PFSK-1 (cell line): ENCODE measurements around the gene MRFAP1.

Source experiments
- POLR2AphosphoS5 ChIP-seq: IDR thresholded peaks from 2 replicates; pipeline ENCODE4 v1.6.1; 2012; ENCODE audit warnings: low read depth, mild to moderate bottlenecking, control low read depth, low read length, moderate library complexity
- SIN3A ChIP-seq: IDR thresholded peaks from 2 replicates; pipeline ENCODE4 v1.6.1; 2012; ENCODE audit warnings: mild to moderate bottlenecking, low read length, moderate library complexity, borderline replicate concordance; ENCODE audit not compliant: insufficient read depth
- TAF1 ChIP-seq: IDR thresholded peaks from 2 replicates; pipeline ENCODE4 v1.6.1; 2012; ENCODE audit warnings: low read length, control low read depth, borderline replicate concordance; ENCODE audit not compliant: insufficient read depth
- TF ChIP-seq, protein P1 (sequence below), 2 experiments: IDR thresholded peaks; 2 replicates each; pipeline versions ENCODE4 v1.6.1 to v1.8.0; 2011 to 2012; ENCODE audit warnings: low read depth in 2 of 2, low read length in 2 of 2, control low read depth in 1 of 2, inconsistent platforms in 1 of 2, mild to moderate bottlenecking in 1 of 2, moderate library complexity in 1 of 2; ENCODE audit not compliant: insufficient read depth in 1 of 2

DNA sequence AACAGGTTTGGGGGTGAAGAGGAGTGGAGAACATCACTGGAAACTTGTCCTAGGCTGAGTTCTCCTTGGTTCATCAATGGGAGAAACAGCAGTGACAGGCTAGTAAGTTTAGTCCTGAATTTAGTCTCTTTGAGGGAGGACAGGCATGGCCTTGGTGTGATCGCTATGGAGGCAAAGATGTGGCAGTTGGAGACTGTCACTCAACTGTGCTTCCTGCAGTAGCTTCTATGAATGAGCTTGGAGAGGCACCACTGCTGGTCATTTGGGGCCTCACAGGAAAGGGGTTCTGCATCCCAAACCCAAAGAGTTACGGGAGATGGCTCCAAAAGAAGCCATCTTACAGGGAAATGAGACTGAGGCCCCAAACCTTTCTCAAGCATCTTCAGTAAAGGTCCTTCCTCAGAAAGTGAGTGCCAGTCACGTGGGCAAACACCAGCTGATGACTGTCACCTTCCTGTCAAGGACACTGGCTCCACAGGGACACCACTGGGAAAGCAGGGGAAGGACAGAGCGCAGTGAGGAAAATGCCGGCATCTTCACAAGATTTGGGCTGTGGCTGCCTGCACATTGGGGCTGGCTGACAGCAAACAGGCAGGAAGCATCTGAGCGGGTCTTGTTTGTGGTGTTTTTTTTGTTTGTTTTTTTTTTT is 7.2 kb downstream of the MRFAP1 start:
- TF ChIP-seq POLR2AphosphoS5 (no peak), SIN3A (no peak), TAF1 (no peak)
- TF ChIP-seq, protein P1, sequence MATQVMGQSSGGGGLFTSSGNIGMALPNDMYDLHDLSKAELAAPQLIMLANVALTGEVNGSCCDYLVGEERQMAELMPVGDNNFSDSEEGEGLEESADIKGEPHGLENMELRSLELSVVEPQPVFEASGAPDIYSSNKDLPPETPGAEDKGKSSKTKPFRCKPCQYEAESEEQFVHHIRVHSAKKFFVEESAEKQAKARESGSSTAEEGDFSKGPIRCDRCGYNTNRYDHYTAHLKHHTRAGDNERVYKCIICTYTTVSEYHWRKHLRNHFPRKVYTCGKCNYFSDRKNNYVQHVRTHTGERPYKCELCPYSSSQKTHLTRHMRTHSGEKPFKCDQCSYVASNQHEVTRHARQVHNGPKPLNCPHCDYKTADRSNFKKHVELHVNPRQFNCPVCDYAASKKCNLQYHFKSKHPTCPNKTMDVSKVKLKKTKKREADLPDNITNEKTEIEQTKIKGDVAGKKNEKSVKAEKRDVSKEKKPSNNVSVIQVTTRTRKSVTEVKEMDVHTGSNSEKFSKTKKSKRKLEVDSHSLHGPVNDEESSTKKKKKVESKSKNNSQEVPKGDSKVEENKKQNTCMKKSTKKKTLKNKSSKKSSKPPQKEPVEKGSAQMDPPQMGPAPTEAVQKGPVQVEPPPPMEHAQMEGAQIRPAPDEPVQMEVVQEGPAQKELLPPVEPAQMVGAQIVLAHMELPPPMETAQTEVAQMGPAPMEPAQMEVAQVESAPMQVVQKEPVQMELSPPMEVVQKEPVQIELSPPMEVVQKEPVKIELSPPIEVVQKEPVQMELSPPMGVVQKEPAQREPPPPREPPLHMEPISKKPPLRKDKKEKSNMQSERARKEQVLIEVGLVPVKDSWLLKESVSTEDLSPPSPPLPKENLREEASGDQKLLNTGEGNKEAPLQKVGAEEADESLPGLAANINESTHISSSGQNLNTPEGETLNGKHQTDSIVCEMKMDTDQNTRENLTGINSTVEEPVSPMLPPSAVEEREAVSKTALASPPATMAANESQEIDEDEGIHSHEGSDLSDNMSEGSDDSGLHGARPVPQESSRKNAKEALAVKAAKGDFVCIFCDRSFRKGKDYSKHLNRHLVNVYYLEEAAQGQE (IDR thresholded peaks at IDR 0.05; ENCODE audit: insufficient read depth in 1 of 2, low read depth in 2 of 2, low read length in 2 of 2), result no peak
